GM19467 (cell line): ENCODE data around the gene CIP2A.

Experiments used
- ATAC-seq: cut with Tn5 transposase; IDR thresholded peaks from one replicate; pipeline ENCODE4 v1.9.1; 2021; ENCODE audit warnings: mild to moderate bottlenecking, moderate library complexity; ENCODE audit not compliant: unreplicated experiment

CIP2A gene

DNA sequence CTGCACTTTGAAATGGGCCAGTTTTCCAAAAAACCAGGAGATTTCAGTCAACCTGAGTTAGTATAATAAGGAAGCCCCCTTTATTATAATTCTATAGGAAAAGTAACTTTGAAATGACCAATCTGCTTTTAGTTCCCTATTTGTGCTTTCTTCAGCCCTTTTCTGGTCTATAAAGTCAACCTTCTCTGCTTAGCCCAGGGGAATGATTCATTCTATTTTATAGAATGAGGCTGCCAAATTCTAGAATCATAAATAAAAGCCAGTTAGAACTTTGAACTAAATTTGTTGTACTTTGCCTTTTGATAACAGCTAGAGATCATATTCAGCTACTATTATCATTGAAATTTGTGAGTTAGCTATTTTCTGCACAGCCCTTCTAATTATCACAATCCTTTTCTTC lies 24.7 kb downstream of the CIP2A start:
- ATAC-seq: no peak

DNA sequence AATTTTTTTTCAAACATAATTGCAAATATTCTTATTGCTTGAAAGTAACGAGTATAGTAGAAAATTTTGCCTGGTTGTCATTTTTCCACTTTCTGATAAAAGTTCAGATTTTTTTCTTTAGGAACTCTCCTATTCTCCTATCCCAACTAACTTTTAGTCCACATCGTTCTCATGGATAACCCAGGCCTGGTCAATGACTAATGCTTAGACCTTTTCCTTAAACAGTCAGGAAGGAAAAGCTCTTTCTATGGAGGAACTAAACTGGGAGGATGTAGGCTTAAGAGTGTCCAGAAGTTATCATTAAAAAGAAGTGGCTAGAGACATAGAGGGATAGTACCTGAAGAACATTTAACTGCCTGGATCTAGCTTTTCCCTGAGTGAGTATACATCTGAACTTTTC lies 26.7 kb downstream of the CIP2A start:
- no peak for ATAC-seq

DNA sequence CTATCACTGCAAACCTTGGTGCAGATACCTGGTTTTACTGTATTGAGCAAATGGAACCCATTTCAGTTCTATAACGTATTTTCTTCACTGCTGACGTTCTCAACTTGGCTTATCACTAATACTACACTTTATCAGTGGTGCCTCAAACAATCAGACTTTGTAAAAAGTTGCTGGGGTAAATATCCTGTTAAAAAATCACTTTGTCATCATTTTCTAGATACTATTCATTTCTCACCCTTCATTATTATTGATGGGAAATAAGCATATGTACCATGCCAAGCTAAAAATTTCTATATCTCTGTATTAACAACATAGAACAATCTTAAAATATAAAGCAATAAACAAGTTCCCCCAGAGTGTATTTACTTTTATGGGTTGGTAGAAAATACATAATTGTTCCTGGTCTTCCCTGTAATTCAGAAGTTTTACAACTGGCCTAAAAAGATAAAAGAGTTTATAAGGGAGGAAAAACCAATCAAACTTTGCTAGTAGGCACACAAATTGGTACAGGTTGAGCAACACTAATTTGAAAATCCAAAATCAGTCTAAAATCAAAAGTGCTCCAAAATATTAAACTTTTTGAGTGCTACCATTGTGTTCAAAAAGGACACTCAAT lies 33.2 kb downstream of the CIP2A start:
- no peak for ATAC-seq

DNA sequence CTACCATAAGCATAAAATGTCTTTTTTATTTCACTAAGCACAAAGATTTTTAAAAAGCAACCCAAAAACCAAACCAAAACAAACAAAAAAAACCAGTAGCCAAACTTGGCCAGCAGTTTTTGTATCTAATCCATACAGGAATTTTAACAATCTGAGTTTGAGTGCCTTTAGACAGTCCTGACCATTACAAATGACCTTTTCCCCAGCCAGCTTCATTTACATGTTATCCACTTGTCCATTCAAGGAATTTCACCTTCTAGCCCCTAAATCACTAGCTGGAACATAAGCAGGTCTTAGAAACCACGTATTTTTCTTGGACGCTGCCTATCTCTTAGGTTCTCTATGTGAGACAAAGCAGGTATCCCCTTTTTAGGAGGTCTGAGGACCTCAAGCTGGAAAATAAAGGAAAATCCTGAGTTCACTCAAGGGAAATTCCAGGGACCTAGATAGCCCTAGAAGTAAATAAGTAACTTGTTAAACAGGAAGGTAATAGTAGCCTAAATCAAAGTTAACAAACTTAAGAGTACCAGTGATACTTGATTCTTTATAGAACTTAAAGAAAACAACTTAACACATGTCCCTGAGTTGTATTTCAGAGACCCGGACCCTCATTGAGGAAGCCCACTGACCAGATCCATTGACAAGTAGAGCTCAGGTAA lies 34.2 kb downstream of the CIP2A start:
- ATAC-seq: no peak

DNA sequence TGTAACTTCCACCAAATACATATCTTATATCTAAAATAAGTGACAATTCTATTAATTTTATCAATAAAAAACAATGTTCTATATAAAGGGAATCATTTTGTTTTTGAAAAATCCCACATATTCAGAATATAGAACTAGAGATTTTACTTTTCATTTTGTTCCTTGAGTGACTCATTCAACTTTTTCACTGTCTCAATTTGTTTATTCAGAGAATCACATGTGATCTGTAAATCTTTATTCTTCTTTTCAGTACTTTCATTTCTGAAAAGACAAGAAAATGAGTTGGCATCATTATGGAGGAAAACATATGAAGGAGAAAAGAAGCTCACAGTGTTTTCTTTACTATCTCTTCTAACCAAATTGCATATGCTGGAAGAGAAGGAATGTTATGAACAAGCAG lies 35.0 kb downstream of the CIP2A start:
- no peak for ATAC-seq

DNA sequence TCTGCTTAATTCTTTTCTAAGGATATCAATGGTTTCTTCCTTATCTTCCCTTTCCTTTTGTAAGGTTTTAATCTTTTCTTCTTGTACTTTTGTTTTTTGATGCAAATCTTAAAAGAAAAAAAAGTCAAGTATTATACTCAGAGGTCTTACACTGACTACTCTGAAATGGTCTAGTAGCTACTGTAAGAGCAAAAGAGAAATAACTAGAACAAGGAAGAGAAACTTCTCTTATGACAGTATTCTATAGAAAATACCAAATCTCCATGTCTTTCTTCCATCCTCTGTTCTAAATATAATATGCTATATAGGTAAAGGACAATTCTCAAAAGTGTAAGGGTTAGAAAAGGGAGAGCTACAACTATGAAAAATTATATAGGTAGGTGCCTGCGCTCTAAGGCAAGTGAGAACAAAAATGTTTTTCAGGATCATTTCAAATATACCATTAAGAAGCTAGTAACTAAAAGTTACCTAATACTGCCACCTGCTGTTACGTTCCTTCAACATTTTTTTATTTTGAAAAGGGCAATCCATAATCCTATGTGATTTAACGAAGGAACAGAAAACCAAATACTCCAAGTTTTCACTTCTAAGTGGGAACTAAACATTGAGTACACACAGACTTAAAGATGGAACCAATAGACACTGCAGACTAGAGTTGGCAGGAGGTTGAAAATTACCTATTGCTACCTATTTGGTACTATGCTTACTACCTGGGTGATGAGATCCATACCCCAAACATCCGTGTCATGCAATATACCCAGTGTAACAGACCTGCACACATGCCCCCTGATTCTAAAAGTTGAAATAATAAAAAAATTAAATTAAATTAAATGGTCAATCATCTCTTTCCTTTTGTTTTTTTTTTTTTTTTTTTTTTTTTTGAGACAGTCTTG lies 36.7 kb downstream of the CIP2A start:
- no peak for ATAC-seq

DNA sequence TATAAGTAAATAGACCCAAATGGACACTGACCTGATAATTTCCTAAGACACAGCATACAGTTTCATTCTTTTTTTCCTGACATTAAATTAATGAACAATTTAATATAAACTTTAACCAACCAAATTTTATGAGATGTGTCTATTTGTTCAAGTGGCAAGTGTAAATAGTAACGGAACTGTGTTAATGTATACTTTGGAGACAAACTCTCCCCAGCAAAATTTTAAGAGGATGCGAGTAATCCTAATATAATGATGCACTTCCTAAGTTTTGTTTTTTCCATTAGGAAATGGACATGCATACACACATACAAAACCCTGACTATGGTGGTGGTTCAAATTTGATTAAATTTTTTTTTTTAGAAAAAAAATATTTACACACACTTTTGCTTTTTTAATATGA lies 40.4 kb downstream of the CIP2A start:
- ATAC-seq: no peak

DNA sequence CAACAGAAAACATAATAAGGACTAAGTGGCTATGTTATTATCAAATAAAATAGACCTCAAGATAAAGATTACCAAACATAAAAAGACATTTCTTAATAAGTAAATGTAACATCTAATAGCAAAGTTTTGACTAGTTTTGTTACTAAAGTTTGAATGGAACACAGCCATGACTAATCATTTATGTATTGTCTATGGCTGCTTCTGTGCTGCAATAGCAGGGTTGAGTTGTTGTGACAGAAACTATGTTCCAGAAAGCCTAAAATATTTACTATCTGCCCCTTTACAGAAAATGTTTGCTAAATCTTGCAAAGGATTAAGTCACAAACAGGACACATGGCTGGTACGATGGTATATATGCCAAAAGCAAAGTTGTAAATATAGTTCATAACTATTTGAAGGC lies 40.9 kb downstream of the CIP2A start:
- no peak for ATAC-seq

DNA sequence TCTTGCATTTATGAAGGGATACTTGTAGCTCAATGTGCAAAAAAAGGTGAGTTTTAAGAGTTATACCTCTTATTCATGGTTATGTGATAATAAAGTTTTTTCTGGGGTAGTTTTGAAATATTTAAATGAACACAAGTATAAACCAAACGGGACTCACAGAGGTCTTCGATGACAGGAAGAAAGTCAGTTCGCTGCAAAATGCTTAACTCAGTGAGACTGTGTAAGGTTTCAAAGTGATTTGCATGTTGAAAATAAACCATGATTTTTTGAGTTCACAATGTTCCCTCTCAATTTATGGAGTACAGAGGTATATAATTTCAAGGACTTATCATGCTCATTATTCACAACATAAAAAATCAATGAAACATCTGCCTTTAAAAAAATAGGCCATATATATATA lies 42.5 kb downstream of the CIP2A start:
- no peak for ATAC-seq

DNA sequence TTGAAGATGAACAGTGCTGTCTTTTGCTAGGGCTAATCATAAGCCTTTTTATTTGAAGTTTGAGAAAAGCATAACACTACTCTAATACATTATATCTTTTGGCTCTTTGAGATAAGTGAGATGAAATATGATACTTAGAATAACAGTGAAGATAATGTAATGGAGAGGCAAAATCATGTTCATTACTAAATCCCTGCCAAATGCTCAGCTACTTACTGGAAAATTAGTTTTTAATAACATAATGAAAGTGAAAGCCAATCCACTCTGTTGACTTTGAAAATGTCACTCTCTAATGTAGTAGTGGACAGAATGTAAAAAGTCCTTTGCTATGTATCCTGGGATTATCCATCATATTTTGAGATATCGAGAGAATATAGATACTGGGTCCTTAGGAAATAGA lies 43.0 kb downstream of the CIP2A start:
- no peak for ATAC-seq

DNA sequence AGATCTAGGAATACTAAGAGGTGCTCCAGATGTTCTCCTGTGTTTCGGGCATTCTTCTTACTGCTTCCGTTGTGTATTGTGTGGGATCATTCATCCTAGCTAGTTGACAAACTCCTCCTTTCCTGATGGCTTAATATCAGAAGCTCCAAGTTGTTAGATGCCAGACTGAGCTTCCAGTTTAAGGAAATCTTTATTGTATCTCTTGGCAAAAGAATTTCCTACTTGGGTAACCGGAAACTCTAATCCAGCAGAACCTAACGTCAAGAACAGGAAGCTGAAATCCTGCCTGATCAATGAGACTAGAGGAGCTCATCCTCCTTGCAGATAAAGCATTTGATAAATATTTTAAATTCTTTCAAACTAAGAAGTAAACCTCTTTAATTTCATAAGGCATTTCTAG lies 51.2 kb downstream of the CIP2A start:
- no peak for ATAC-seq

DNA sequence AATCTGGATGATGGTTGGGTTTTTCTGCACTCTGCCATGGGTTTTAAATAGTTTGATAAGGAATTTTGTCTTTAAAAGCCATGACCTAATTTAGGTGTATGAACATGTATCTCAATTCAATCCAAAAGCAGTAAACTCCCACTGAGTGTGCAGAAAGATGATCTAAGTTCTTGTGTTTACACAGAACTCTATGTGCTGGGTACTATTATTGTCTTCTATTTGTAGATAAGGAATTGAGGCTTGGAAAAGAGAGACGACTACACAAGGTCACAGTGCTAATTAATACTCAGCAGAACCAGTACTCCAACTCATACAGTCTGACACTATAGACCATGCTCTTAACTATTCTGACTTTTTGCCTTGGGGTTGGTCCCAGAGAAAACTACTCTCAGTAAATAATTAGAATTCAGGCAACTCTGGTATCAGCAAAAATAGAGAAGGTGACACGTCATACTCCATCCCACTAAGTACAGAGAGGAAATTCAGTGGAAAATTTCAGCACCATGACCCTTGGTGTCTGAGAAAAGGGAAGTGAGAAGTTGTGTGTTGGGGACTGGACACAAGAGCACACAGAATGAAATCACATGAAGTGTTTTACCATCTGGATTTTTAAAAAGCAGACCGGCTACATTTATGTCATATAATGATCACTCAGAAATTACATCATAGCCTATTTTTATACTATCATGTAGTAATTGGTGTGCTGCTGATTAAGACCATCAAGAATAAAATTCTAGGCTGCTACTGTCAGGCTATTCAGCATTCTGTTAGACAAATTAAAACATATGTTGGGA lies 60.6 kb downstream of the CIP2A start:
- ATAC-seq: peak; percentile 82

DNA sequence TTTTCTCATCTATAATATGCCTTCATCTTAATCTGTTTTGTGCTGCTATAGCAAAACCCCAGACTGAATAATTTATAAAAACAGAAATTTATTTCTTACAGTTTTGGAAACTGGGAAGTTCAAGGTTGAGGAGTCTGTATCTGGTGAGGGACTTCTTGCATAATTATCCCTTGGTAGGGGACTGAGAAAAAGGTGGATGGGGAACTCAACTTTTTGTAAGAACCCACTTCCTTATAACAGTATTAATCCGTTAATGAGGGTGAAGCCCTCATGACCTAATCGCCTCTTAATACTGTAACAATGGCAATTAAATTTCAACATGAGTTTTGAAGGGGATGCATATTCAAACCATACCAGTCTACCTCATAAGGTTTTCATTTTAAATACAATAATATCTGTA lies 61.4 kb downstream of the CIP2A start:
- no peak for ATAC-seq

DNA sequence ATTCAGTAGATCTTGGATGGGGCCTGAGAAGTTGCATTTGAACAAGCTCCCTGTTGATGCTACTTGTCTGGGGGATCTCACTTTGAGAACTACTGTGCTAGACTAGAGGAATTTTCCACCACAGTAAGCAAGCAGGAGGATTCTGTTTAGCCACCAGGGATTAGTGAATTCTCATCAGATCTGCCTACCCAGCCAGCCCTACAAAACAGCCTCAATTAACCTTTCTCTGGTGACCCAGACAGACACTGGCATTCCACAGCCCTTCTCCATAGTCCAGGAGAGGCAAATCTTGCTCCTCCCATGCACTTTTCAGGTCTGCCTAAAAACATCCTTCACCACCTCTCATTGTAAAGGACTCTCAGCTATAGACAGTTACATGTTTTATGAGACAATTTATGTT lies 62.1 kb downstream of the CIP2A start:
- ATAC-seq: no peak

DNA sequence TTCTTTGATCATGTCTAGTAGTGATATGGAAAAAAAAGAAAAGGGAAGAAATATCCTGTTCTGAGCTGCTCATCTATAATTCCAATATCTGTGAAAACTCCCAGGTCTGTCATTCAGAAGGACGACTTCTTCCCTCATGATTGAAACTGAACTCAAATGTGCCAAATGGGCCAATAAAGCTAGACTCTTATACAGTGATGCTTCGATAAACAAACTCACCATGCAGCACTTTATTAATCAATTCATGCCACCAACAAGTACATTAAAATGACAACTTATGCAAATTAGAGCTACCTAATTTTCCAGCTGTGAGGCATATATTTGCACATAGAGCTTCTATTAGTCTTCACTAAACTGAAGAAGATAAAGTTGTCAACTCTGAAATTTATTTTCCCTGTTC lies 63.3 kb downstream of the CIP2A start:
- no peak for ATAC-seq

DNA sequence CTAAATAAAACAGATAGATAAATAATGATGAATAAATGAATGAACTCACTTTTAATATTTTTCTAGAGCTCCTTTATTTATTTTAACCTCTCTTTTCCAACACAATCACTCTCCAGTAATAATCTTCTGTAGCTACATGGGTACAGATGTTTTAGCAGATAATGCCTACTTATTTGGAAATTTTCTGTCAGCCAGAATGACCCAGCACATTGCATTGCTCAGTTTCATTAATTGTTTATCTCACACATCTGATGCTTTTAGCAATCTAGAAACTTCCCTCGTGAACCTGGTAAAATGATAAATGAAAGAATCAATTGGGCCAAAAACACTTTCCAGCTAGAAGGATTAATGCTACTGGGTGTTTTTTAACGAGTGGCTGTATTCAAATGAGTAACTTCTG lies 64.0 kb downstream of the CIP2A start:
- no peak for ATAC-seq

DNA sequence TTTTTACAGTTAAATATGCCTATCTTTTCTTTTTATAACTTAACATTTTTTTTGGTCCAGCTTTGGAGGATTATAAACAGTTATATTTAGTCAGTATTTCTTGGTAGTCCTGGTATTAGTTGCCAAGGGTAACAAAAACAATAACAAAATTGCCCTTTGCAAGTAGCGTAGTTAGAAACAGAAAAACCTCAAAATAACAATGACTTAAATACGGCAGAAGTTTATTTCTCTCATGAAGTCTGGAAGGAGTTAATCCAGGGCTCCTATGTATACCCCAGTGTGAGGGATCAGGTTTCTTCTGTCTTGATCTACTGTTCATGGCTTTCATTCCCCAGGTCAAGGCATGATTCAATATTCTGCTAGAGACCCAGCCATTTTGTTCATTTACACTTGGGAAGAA lies 64.7 kb downstream of the CIP2A start:
- ATAC-seq: no peak

DNA sequence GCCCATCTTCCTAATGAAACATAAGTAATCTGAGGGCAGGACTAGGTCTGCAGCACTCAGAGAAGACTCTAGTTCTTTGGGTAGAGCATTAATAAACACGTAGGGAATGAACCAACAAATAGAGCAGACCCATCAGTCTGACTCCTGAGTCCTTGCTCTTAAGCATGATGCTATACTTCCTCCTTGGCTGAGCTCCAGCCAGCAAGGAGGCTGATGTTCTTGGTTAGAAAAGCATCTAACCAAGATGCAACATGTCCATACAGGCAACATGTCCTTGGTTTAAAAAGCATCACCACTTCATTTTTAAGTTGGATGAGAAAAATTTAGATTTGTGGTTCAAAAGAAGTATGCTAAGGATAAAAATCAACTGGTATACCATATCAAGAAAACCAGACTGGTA lies 70.3 kb downstream of the CIP2A start:
- ATAC-seq: no peak

DNA sequence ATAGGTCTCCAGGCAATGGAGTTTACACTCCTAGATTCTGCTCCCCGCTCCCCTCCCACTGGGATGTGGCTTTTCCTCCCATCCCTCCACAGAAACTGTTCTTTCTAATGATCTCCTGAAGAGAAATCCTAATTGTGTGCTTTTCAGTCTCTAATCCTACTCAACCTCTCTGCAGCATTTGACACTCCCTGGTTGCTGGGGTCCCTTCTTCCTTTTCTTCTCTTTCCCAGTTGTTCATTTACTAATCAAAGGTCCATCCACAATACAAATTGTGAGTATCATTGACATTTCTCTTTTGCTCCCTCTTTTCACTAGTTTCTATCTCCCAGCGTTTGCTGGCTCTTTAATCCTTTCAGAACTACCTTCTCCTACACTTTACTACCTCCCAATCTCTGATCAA lies 72.4 kb downstream of the CIP2A start:
- no peak for ATAC-seq

DNA sequence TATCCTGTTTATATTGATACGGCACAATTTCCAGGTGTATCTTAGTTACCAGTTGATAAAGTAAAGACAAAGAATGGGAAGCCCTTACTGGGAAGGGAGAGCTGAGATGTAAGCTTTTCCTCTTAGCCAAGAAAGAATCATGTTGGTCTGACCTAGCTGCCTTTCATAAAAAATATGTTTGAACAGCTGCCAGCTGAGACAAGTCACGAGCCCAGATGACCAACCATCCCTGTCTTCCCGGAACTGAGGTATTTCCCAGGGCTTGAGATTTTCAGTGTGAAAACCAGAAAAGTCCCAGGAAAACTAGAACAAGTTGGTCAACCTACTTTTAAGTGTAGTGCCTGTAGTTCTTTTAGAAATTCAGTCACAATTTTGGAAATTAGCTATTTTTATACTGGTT lies 75.3 kb downstream of the CIP2A start:
- ATAC-seq: no peak

DNA sequence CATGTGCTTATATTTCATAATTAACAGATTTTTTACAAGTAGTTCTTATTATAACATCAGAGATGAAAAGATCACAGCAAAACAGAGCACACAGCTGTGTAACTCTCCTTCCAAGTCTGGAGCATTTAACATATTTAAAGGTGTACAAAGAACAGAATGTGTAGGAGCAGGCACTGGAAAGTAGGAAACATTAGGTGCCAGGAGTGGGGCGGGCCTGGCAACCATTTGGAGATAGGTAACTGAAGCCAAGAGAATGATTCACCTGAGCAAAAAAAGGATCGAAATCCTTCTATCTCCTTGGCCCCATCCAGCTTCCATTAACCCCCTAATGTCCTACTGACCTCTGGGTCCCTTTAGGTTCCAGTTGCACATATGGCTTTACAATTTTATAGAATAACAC lies 76.6 kb downstream of the CIP2A start:
- ATAC-seq: no peak
